Endothelial cell of umbilical vein (primary cell): ENCODE results near the gene PLPP1. TPM values are rescaled to one million over a fixed set of nuclear protein-coding genes. Genes with fewer than 3 reads are reported as not detected.

ENCODE experiments used
- BruUV-seq: library from RNA; stranded (reverse); fragments of 400-500 nt; replicated peaks from 2 replicates; lab custom pipeline; 2021; lab: Mats Ljungman, UMichigan
- CTCF ChIA-PET: fragments of 300-600, 350-600 bp; sonication (Branson Sonifier 250); formaldehyde crosslinking; loops from one replicate; lab custom pipeline; 2021; ENCODE audit warnings: antibody characterized with exemption, inconsistent platforms; lab: Charles Lee
- POLR2A ChIA-PET: fragments of 300-600, 350-600 bp; sonication (Branson Sonifier 250); formaldehyde crosslinking; loops from one replicate; lab custom pipeline; 2021; ENCODE audit warnings: antibody characterized with exemption, inconsistent platforms; lab: Charles Lee
- DNase-seq: peaks from one replicate; pipeline ENCODE4 v3.0.0-alpha.2; 2011; ENCODE audit warnings: low read depth, low spot score
- FAIRE-seq: peaks from 2 replicates; lab custom pipeline; 2011; peaks lifted over from hg19 to GRCh38; lab: Jason Lieb, UNC
- H2AFZ ChIP-seq: 2 replicates; pipeline ENCODE4 v1.6.0; 2012; ENCODE audit warnings: low read depth, low read length, control low read depth, inconsistent platforms
- H3K27ac ChIP-seq: 2 replicates; pipeline ENCODE4 v1.5.1; 2011; ENCODE audit warnings: low read depth, mild to moderate bottlenecking, control low read depth, low read length, moderate library complexity; ENCODE audit not compliant: insufficient read depth
- H3K27me3 ChIP-seq, 2 experiments: 2 replicates each; pipeline versions ENCODE4 v1.6.0 to v1.6.1; 2011; ENCODE audit warnings: low read length in 2 of 2, mixed read lengths in 1 of 2; ENCODE audit not compliant: control insufficient read depth in 2 of 2, insufficient read depth in 2 of 2
- H3K36me3 ChIP-seq, 2 experiments: 2 replicates in 1 of 2; 3 replicates in 1 of 2; pipeline ENCODE4 v1.5.1; 2011; ENCODE audit warnings: low read length in 2 of 2, mild to moderate bottlenecking in 1 of 2, moderate library complexity in 1 of 2; ENCODE audit not compliant: control insufficient read depth in 2 of 2, insufficient read depth in 2 of 2; ENCODE audit errors: extremely low read depth in 1 of 2
- H3K4me1 ChIP-seq: 3 replicates; pipeline ENCODE4 v1.5.1; 2011; ENCODE audit warnings: mild to moderate bottlenecking, low read length; ENCODE audit not compliant: control insufficient read depth, insufficient read depth; ENCODE audit errors: extremely low read depth
- H3K4me2 ChIP-seq: 2 replicates; pipeline ENCODE4 v1.6.1; 2011; ENCODE audit warnings: low read length, control low read depth, mixed read lengths; ENCODE audit not compliant: insufficient read depth
- H3K4me3 ChIP-seq, 3 experiments: fragments of 200-600 bp in 1 of 3; sonication (generic), shearing (Covaris generic) in 1 of 3; replicated peaks in 1 of 3; 2 replicates each; pipeline ENCODE4 v1.5.1; 2011 to 2016; ENCODE audit warnings: control low read depth in 3 of 3, low read length in 3 of 3, mild to moderate bottlenecking in 2 of 3, inconsistent platforms in 1 of 3, low read depth in 1 of 3, moderate library complexity in 1 of 3; ENCODE audit not compliant: insufficient read depth in 1 of 3
- H3K79me2 ChIP-seq: 2 replicates; pipeline ENCODE4 v1.6.0; 2012; ENCODE audit warnings: low read length, inconsistent platforms; ENCODE audit not compliant: control insufficient read depth, insufficient read depth
- H3K9ac ChIP-seq: replicated peaks from 2 replicates; pipeline ENCODE3; 2011; ENCODE audit warnings: low read length, control low read depth; ENCODE audit not compliant: insufficient read depth; ENCODE audit errors: extremely low read depth
- H3K9me1 ChIP-seq: replicated peaks from 3 replicates; pipeline ENCODE4 v1.6.0; 2011; ENCODE audit warnings: mild to moderate bottlenecking, low read length; ENCODE audit not compliant: control insufficient read depth, insufficient read depth; ENCODE audit errors: extremely low read depth
- H3K9me3 ChIP-seq: replicated peaks from 2 replicates; pipeline ENCODE4 v1.5.1; 2012; ENCODE audit warnings: low read length, inconsistent platforms; ENCODE audit not compliant: control insufficient read depth, insufficient read depth
- H4K20me1 ChIP-seq: replicated peaks from 2 replicates; pipeline ENCODE3; 2011; ENCODE audit warnings: mild to moderate bottlenecking, low read length; ENCODE audit not compliant: control insufficient read depth, insufficient read depth; ENCODE audit errors: extremely low read depth
- EZH2 ChIP-seq: IDR thresholded peaks from 2 replicates; pipeline ENCODE4 v1.6.1; 2012; ENCODE audit warnings: borderline replicate concordance, low read depth, mild to moderate bottlenecking, moderate library complexity, low read length, inconsistent platforms; ENCODE audit not compliant: severe bottlenecking
- FOS ChIP-seq: IDR thresholded peaks from 2 replicates; pipeline ENCODE4 v1.6.1; 2011; ENCODE audit warnings: mild to moderate bottlenecking, low read length, moderate library complexity, borderline replicate concordance; ENCODE audit not compliant: insufficient read depth
- GATA2 ChIP-seq: IDR thresholded peaks from 2 replicates; pipeline ENCODE4 v1.7.0; 2011; ENCODE audit warnings: low read depth, mild to moderate bottlenecking, moderate library complexity, mixed read lengths, low read length; ENCODE audit not compliant: insufficient read length, insufficient read depth
- JUN ChIP-seq: IDR thresholded peaks from 2 replicates; pipeline ENCODE4 v1.6.1; 2011; ENCODE audit warnings: borderline replicate concordance, low read depth; ENCODE audit not compliant: insufficient read length, insufficient read depth
- MAX ChIP-seq: IDR thresholded peaks from 2 replicates; pipeline ENCODE4 v1.6.1; 2011; ENCODE audit not compliant: insufficient read depth, insufficient read length
- MYC ChIP-seq: IDR thresholded peaks from one replicate; pipeline ENCODE4 v1.6.1; 2011; ENCODE audit warnings: mild to moderate bottlenecking, low read depth, low read length
- POLR2A ChIP-seq: IDR thresholded peaks from 2 replicates; pipeline ENCODE4 v1.6.1; 2012; ENCODE audit warnings: low read depth, mild to moderate bottlenecking, control low read depth, low read length
- POLR2AphosphoS5 ChIP-seq: IDR thresholded peaks from 2 replicates; pipeline ENCODE4 v1.6.1; 2012; ENCODE audit warnings: low read depth, mild to moderate bottlenecking, control low read depth, low read length, moderate library complexity; ENCODE audit not compliant: insufficient read depth
- dilution Hi-C: fragments of 300-500 bp; cut with MboI; formaldehyde crosslinking; loops from one replicate; pipeline ENCODE4 v1.15.0; 2019; ENCODE audit warnings: low sequenced_read_pairs; ENCODE audit not compliant: extremely low pct_ligation_motif_present
- intact Hi-C: fragments of 100-400 bp; cut with micrococcal nuclease; formaldehyde crosslinking; loops from one replicate; pipeline ENCODE4 v1.10.0; 2022
- polyA plus RNA-seq, 4 experiments: library from polyadenylated mRNA; depleted of rRNA in 3 of 4; stranded (reverse) in 3 of 4; unstranded in 1 of 4; fragments of >200 nt; gene quantifications; 2 replicates each; pipeline versions ENCODE4 v1.2.1 to v1.2.3, GENCODE V29; 2011 to 2012; ENCODE audit warnings: missing spikeins in 1 of 4
- total RNA-seq: library from RNA; stranded (reverse); gene quantifications from 2 replicates; pipeline ENCODE4 v1.2.3, GENCODE V29; 2021
- TF ChIP-seq, protein P1 (sequence below), 2 donors: IDR thresholded peaks; 1 replicate in 1 of 2; 2 replicates in 1 of 2; pipeline ENCODE4 v1.5.1; 2011; ENCODE audit warnings: low read length in 2 of 2, mild to moderate bottlenecking in 2 of 2, moderate library complexity in 2 of 2, control low read depth in 1 of 2, inconsistent platforms in 1 of 2, low read depth in 1 of 2; ENCODE audit not compliant: insufficient read depth in 1 of 2; ENCODE audit errors: extremely low read depth in 1 of 2

PLPP1 gene
- total and polyA plus RNA-seq, 2 donors (not counting 3 experiments of a cell fraction or from before 2014, with no cell fraction given): 14.3 to 25.9 TPM

DNA sequence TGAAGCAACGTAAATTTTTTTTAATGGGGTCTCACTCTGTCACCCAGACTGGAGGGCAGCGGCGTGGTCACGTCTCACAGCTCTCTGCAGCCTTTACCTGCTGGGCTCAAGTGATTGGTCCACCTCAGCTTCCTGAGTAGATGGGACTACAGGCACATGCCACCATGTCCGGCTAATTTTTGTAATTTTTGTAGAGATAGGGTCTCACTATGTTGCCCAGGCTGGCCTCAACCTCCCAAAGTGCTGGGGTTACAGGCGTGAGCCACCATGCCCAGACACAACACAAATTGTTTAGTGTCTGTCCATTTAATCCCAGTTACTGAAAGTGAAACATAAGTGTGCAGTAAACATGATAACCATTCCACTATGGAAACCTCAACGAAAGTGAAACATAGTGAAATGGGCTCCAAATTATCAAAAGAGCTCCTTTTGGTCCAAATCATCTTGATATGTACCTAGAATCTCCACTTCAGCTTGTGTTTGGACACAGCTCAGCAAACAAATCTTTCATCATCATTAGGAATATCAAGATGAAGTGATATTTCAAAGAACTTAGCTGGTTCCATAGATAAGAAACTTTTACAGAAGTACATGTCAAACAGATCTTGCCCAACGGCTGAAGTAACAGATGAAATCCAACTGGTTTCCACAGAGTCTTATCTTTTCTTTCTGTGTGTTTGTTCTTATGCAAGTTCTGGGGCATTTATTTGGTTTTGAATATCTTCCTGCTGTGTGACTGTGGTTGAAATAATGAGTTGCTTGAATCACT lies 41.2 kb upstream of the PLPP1 start:
- no TSS peak for BruUV-seq
- Histone ChIP-seq H3K9me3 (no peaks in the 10 kb centered on the region), H3K79me2 (no peaks in the 10 kb centered on the region), H3K4me1 (no peaks in the 10 kb centered on the region), H3K27me3 (no peaks in the 10 kb centered on the region), H4K20me1 (no peaks in the 10 kb centered on the region), H3K4me3 (no peak overlapping the region), H3K4me2 (no peak overlapping the region), H3K9me1 (no peaks in the 10 kb centered on the region), H2AFZ (no peak overlapping the region), H3K9ac (no peak overlapping the region), H3K27ac (no peak overlapping the region), H3K36me3 (no peaks in the 10 kb centered on the region)
- DNase-seq (no peak), FAIRE-seq (no peak)
- ChIA-PET CTCF (interaction anchor here (1.0 kb wide), 1 partner anchor 116 kb away, joined by 3 read pairs; no protein-coding TSS in a partner anchor), POLR2A (no interaction called here)
- no peak for TF ChIP-seq MAX
- TF ChIP-seq, protein P1, sequence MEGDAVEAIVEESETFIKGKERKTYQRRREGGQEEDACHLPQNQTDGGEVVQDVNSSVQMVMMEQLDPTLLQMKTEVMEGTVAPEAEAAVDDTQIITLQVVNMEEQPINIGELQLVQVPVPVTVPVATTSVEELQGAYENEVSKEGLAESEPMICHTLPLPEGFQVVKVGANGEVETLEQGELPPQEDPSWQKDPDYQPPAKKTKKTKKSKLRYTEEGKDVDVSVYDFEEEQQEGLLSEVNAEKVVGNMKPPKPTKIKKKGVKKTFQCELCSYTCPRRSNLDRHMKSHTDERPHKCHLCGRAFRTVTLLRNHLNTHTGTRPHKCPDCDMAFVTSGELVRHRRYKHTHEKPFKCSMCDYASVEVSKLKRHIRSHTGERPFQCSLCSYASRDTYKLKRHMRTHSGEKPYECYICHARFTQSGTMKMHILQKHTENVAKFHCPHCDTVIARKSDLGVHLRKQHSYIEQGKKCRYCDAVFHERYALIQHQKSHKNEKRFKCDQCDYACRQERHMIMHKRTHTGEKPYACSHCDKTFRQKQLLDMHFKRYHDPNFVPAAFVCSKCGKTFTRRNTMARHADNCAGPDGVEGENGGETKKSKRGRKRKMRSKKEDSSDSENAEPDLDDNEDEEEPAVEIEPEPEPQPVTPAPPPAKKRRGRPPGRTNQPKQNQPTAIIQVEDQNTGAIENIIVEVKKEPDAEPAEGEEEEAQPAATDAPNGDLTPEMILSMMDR (IDR thresholded peaks at IDR 0.05; ENCODE audit: extremely low read depth in 1 of 2, insufficient read depth in 1 of 2, low read depth in 1 of 2, low read length in 2 of 2): no peak
- TF ChIP-seq FOS: no peak
- TF ChIP-seq JUN: no peak
- TF ChIP-seq GATA2: no peak
- TF ChIP-seq MYC: no peak
- no peak for TF ChIP-seq POLR2A
- no peak for TF ChIP-seq EZH2
- TF ChIP-seq POLR2AphosphoS5: no peak
- dilution Hi-C loops (no loop called here), intact Hi-C loops (no loop called here)
